GM12865 (cell line): Measurements from ENCODE around the gene TMEM187.
A peak's percentile ranks its signal among the peaks of the same experiment; 100 is the strongest.

Experiments
- DNase-seq: peaks from one replicate; pipeline ENCODE4 v3.0.0; 2010; ENCODE audit warnings: low read depth
- H3K4me3 ChIP-seq: 2 replicates; pipeline ENCODE4 v1.5.1; 2011; ENCODE audit warnings: mild to moderate bottlenecking, low read depth, low read length, control low read depth
- CTCF ChIP-seq: IDR thresholded peaks from 2 replicates; pipeline ENCODE4 v1.5.1; 2011; ENCODE audit warnings: low read length, control low read depth, low read depth, inconsistent platforms; ENCODE audit not compliant: insufficient read depth; ENCODE audit errors: missing control alignments

Gene TMEM187

DNA sequence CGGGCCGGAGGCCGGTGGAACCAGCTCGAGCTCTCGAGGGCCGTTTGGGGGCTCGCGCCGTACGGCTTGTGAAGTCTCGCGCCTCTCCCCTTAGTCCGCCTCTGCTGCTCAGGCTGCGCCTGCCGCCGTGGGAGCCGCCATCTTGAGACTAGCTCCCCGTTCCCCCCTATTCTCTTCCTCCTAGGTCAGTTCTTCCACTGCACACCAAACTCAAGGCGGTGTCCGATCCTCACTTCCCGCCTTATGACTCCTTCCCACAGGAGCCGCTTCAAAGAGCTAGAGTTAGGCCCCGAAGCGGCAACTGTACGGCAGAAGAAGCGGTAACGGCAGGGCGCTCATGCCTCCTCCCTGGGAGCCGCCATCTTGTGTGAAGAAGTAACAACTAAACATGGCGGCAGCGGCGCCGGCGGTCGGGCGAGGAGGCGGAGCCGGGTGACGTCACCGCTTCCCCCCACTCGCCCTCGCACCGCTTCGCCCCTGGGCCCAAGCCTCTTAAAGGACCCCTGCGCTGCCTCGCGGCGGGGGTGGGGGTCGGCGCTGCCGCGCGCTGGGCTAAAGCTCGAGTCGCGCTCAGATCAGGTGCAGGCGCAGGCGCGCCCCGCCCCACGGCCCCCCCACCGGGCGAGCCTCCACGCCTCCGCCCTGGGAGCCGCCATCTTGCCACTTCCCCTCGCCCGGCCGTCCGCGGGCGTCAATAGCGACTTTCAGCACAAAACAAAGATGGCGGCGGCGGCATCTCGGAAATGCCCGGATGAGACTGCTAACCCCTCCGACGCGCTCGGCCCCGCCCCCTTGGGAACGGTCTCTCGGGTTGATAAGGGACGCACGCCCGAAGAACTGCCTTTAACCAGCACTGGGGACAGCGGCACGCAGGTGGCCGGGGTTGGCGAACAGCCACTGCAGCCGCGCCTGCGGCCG, 845 bp upstream of the TMEM187 start, which contains the start of gene HCFC1:
TSS of gene HCFC1 (minus strand) at position 369 of the 918 bp plus-strand sequence. CDS start 978 bp downstream, outside the sequence.
- H3K4me3 ChIP-seq = peak within 1 kb of the TSS; percentile 92
- no peak for TF ChIP-seq CTCF
- peak; percentile 94 for DNase-seq

DNA sequence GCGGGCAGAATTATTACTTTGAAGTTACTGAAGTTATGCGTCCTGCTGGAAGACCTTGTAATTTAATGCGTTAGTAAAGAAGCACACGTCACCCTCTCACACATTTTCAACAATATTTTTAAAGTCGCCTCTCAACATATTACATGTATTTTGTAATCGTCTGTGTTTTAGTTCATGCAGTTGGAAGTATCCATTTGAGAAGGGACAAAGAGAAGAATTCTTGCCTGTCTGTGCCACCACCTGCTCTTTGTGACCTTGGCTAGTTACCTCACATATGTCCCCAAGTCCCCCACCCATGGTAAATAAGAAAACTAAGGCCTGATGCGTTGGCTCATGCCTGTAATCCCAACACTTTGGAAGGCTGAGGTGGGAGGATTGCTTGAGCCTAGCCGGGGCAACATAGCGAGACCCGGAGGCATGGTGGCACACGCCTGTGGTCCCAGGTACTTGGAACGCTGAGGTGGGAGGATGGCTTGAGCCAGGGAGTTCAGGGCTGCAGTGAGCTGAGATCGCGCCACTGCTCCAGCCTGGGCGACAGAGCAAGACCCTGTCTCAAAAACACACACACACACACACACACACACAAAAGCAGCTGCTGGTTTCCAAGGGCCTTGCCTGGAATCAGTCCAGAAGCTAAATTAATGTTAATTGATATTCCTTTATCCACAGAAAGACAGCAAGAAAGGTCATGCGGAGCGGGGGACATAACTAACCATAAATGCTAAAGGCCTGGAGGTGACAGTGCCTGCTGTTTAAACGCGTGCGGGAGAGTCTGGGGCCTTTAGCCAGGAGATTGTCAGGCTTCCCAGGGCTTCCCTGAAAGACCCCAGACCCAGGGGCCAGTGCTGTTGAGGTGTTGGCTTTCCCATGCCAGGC, 811 bp downstream of the TMEM187 start:
- TF ChIP-seq CTCF = no peak
- H3K4me3 ChIP-seq = peak overlapping the region; percentile 72

DNA sequence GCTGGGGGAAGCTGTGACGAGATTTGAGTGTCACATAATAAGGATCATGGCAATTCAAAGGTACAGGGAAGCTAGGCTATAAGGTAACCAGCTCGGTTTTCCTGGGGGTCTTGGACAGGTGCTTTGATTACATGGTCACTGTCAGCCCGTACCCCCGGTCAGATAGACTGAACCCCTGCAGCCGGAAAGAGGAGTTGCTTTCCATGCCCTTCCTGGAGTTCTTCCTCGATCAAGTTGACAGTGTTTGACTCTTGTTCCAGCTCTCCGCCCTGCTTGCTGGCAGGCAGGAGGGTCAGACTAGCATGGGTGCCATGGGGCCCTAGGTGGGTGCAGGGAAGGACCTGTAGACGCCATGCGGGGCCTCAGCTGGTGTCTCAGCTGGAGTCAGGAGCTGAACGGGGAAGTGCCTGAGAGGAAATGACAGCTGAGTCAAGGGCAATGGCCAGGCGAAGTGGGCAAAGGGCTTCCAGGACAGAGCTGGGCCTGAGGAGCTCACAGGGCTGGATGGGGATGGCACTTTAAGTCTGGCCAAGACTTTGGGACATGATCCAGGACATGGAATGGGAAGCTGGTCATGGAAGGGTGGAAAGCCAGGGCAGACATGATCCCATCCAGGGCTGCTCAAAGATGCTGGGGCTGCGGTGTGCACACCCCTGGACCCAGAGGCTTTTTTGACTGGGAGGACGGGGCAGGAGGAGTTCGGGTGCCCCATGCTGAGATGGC, 1.6 kb downstream of the TMEM187 start:
- no peak for TF ChIP-seq CTCF
- peak overlapping the region; percentile 72 for H3K4me3 ChIP-seq
- no peak for DNase-seq

More for the DNA sequence above, 811 bp downstream of the TMEM187 start:
- DNase-seq = no peak

- DNase-seq = no peak
- no peak for TF ChIP-seq CTCF
- no peak overlapping the region for H3K4me3 ChIP-seq
These were observed 2.3 kb downstream of the TMEM187 start for GRCh38 chrX:153974726-153975286.

DNA sequence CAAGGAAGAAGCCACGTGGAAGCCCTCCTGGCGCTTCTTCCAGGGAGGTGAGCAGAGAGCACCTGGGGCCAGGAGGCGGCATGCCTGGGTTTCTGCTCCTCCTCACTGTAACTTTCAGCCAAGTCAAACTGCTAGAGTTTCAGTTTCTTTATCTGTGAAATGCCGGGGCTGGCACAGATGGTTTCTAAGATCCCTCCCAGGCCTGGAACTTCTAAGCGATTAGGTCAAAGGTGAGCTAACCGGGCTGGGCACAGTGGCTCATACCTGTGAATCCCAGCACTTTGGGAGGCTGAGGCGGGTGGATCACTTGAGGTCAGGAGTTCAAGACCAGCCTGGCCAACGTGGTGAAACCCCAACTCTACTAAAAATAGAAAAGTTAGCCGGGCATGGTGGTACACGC, 7.8 kb downstream of the TMEM187 start:
- DNase-seq = peak; percentile 46

DNA sequence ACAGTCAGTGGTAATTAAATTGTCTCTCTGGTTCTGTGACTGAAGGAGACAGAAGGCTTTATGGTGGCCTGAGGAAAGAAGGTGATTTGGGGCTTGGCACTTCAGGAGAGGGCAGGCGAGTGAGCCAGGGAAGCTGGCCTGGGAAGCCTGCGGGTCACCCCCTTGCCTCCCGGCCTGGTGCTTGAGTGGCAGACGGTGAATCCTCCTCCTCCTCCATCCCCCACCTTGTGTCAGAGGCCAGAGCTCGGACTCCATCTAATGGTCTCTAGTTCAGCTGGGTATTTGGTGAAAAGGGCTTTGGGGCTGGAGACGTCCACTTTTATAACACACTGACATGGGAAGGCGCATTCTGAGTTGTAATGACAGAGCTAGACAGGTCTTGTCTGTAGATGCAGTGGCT, 8.7 kb downstream of the TMEM187 start:
- H3K4me3 ChIP-seq = no peak overlapping the region
- DNase-seq = no peak
- no peak for TF ChIP-seq CTCF

More for the DNA sequence above, 7.8 kb downstream of the TMEM187 start:
- H3K4me3 ChIP-seq = peak overlapping the region; percentile 36
